HEK293 (cell line): ENCODE measurements around the gene PCYOX1L.

Source experiments
- CTCF ChIA-PET: fragments of 350-600 bp; formaldehyde crosslinking; extraction: SDS; loops from one replicate; lab custom pipeline; 2021; ENCODE audit warnings: antibody characterized with exemption; lab: Yijun Ruan, JAX
- POLR2A ChIA-PET: fragments of 300-600 bp; formaldehyde crosslinking; extraction: SDS; loops from one replicate; lab custom pipeline; 2020; ENCODE audit warnings: antibody characterized with exemption, inconsistent platforms; lab: Yijun Ruan, JAX
- H3K27ac ChIP-seq: fragments of 200-500 bp; sonication (Bioruptor generic); 2 replicates; pipeline ENCODE4 v1.5.1; 2014; ENCODE audit warnings: low read depth, low read length, control low read depth, inconsistent platforms; ENCODE audit errors: extremely low read depth
- H3K36me3 ChIP-seq, 2 experiments: fragments of 200-500 bp in 1 of 2; sonication (Bioruptor generic) in 1 of 2; 1 replicate in 1 of 2; 2 replicates in 1 of 2; pipeline ENCODE4 v1.5.1; 2014 to 2017; ENCODE audit warnings: inconsistent platforms in 2 of 2, low read length in 2 of 2; ENCODE audit not compliant: control insufficient read depth in 2 of 2, insufficient read depth in 1 of 2
- H3K4me1 ChIP-seq: fragments of 200-500 bp; sonication (Bioruptor generic); 2 replicates; pipeline ENCODE4 v1.5.1; 2014; ENCODE audit warnings: mild to moderate bottlenecking, low read length, inconsistent platforms; ENCODE audit not compliant: control insufficient read depth, insufficient read depth
- H3K4me3 ChIP-seq: 2 replicates; pipeline ENCODE4 v1.5.1; 2011; ENCODE audit warnings: low read depth, mild to moderate bottlenecking, control low read depth, low read length, moderate library complexity
- H3K9me3 ChIP-seq: fragments of 200-500 bp; sonication (Bioruptor generic); 2 replicates; pipeline ENCODE4 v1.5.1; 2014; ENCODE audit warnings: low read depth, low read length, inconsistent platforms; ENCODE audit not compliant: control insufficient read depth, insufficient read depth
- GLIS1 ChIP-seq: fragments of 450-650 bp; formaldehyde crosslinking; IDR thresholded peaks from 2 replicates; pipeline ENCODE4 v1.5.1; 2016; ENCODE audit warnings: missing biosample characterization, missing genetic modification characterization
- KLF10 ChIP-seq: fragments of 450-650 bp; IDR thresholded peaks from 2 replicates; pipeline ENCODE4 v1.5.1; 2018; ENCODE audit warnings: missing biosample characterization, mild to moderate bottlenecking, missing genetic modification characterization
- KLF16 ChIP-seq: fragments of 450-650 bp; formaldehyde crosslinking; IDR thresholded peaks from 2 replicates; pipeline ENCODE4 v1.5.1; 2017; ENCODE audit warnings: missing biosample characterization, missing genetic modification characterization
- KLF8 ChIP-seq: fragments of 450-650 bp; formaldehyde crosslinking; IDR thresholded peaks from 2 replicates; pipeline ENCODE4 v1.5.1; 2016; ENCODE audit warnings: missing biosample characterization, missing genetic modification characterization
- MEIS1 ChIP-seq: sonication (generic); formaldehyde crosslinking; IDR thresholded peaks from 2 replicates; pipeline ENCODE4 v1.8.1; 2022; ENCODE audit warnings: missing genetic modification reagents, mild to moderate bottlenecking, borderline replicate concordance
- PATZ1 ChIP-seq: fragments of 450-650 bp; formaldehyde crosslinking; IDR thresholded peaks from 2 replicates; pipeline ENCODE4 v1.5.1; 2016; ENCODE audit warnings: missing biosample characterization, missing genetic modification characterization
- SALL2 ChIP-seq: fragments of 450-650 bp; formaldehyde crosslinking; IDR thresholded peaks from 2 replicates; pipeline ENCODE4 v1.5.0; 2017; ENCODE audit warnings: missing biosample characterization, mild to moderate bottlenecking, missing genetic modification characterization, borderline replicate concordance
- SETDB1 ChIP-seq: IDR thresholded peaks from one replicate; pipeline ENCODE4 v1.6.1; 2017; ENCODE audit warnings: mild to moderate bottlenecking, low read length, moderate library complexity, mixed read lengths; ENCODE audit not compliant: insufficient read length
- SP2 ChIP-seq: fragments of 450-650 bp; formaldehyde crosslinking; IDR thresholded peaks from 2 replicates; pipeline ENCODE4 v1.5.1; 2016; ENCODE audit warnings: missing biosample characterization, missing genetic modification characterization
- ZBTB8A ChIP-seq: fragments of 450-650 bp; formaldehyde crosslinking; IDR thresholded peaks from 2 replicates; pipeline ENCODE4 v1.5.1; 2016; ENCODE audit warnings: missing biosample characterization, missing genetic modification characterization
- ZNF114 ChIP-seq: fragments of 450-650 bp; formaldehyde crosslinking; IDR thresholded peaks from 2 replicates; pipeline ENCODE4 v1.5.0; 2017; ENCODE audit warnings: missing biosample characterization, missing genetic modification characterization
- ZNF146 ChIP-seq: fragments of 450-650 bp; formaldehyde crosslinking; IDR thresholded peaks from 2 replicates; pipeline ENCODE4 v1.5.1; 2016; ENCODE audit warnings: missing biosample characterization, missing genetic modification characterization
- ZNF211 ChIP-seq: fragments of 450-650 bp; formaldehyde crosslinking; IDR thresholded peaks from 2 replicates; pipeline ENCODE4 v1.5.1; 2016; ENCODE audit warnings: low read depth, missing biosample characterization, missing genetic modification characterization
- ZNF280C ChIP-seq: fragments of 450-650 bp; formaldehyde crosslinking; IDR thresholded peaks from 2 replicates; pipeline ENCODE4 v1.5.1; 2016; ENCODE audit warnings: missing biosample characterization, missing genetic modification characterization
- ZNF335 ChIP-seq: fragments of 450-650 bp; formaldehyde crosslinking; conservative IDR thresholded peaks from 2 replicates; pipeline ENCODE4 v1.5.1; 2016; ENCODE audit warnings: missing biosample characterization, missing genetic modification characterization
- ZNF555 ChIP-seq: fragments of 450-650 bp; formaldehyde crosslinking; conservative IDR thresholded peaks from 2 replicates; pipeline ENCODE4 v1.5.1; 2017; ENCODE audit warnings: missing biosample characterization, mild to moderate bottlenecking, missing genetic modification characterization, inconsistent platforms
- ZNF560 ChIP-seq: fragments of 450-650 bp; formaldehyde crosslinking; IDR thresholded peaks from 2 replicates; pipeline ENCODE4 v1.5.1; 2017; ENCODE audit warnings: missing biosample characterization, missing genetic modification characterization, borderline replicate concordance
- ZNF585B ChIP-seq: fragments of 450-650 bp; formaldehyde crosslinking; IDR thresholded peaks from 2 replicates; pipeline ENCODE4 v1.5.1; 2016; ENCODE audit warnings: missing biosample characterization, missing genetic modification characterization
- ZNF654 ChIP-seq: fragments of 450-650 bp; formaldehyde crosslinking; IDR thresholded peaks from 2 replicates; pipeline ENCODE4 v1.5.1; 2016; ENCODE audit warnings: low read depth, missing biosample characterization, missing genetic modification characterization
- ZNF792 ChIP-seq: fragments of 450-650 bp; formaldehyde crosslinking; IDR thresholded peaks from 2 replicates; pipeline ENCODE4 v1.5.1; 2016; ENCODE audit warnings: missing biosample characterization, missing genetic modification characterization
- ZSCAN23 ChIP-seq: fragments of 450-650 bp; formaldehyde crosslinking; IDR thresholded peaks from 2 replicates; pipeline ENCODE4 v1.5.1; 2016; ENCODE audit warnings: missing biosample characterization, missing genetic modification characterization
- ZSCAN30 ChIP-seq: fragments of 450-650 bp; IDR thresholded peaks from 2 replicates; pipeline ENCODE4 v1.5.1; 2018; ENCODE audit warnings: missing biosample characterization, mild to moderate bottlenecking, missing genetic modification characterization, moderate library complexity
- ZXDB ChIP-seq: fragments of 450-650 bp; formaldehyde crosslinking; IDR thresholded peaks from 2 replicates; pipeline ENCODE4 v1.5.1; 2016; ENCODE audit warnings: missing biosample characterization, missing genetic modification characterization
- TF ChIP-seq, protein P1 (sequence below): fragments of 450-650 bp; formaldehyde crosslinking; conservative IDR thresholded peaks from 2 replicates; pipeline ENCODE4 v1.5.1; 2016; ENCODE audit warnings: low read depth, missing biosample characterization, missing genetic modification characterization
- TF ChIP-seq, protein P2 (sequence below): fragments of 450-650 bp; formaldehyde crosslinking; IDR thresholded peaks from 2 replicates; pipeline ENCODE4 v1.5.1; 2016; ENCODE audit warnings: missing biosample characterization, missing genetic modification characterization

Gene PCYOX1L

GRCh38 chr5:149357370-149358293, at the start of gene PCYOX1L (continued):
- TF ChIP-seq KLF10 (tag by site-specific recombination), result peak; percentile 91
- TF ChIP-seq SP2 (tag by site-specific recombination), result peak; percentile 100
- TF ChIP-seq ZNF335 (tag by site-specific recombination), result peak; percentile 94
- TF ChIP-seq ZNF555, result no peak
- TF ChIP-seq, protein P1, sequence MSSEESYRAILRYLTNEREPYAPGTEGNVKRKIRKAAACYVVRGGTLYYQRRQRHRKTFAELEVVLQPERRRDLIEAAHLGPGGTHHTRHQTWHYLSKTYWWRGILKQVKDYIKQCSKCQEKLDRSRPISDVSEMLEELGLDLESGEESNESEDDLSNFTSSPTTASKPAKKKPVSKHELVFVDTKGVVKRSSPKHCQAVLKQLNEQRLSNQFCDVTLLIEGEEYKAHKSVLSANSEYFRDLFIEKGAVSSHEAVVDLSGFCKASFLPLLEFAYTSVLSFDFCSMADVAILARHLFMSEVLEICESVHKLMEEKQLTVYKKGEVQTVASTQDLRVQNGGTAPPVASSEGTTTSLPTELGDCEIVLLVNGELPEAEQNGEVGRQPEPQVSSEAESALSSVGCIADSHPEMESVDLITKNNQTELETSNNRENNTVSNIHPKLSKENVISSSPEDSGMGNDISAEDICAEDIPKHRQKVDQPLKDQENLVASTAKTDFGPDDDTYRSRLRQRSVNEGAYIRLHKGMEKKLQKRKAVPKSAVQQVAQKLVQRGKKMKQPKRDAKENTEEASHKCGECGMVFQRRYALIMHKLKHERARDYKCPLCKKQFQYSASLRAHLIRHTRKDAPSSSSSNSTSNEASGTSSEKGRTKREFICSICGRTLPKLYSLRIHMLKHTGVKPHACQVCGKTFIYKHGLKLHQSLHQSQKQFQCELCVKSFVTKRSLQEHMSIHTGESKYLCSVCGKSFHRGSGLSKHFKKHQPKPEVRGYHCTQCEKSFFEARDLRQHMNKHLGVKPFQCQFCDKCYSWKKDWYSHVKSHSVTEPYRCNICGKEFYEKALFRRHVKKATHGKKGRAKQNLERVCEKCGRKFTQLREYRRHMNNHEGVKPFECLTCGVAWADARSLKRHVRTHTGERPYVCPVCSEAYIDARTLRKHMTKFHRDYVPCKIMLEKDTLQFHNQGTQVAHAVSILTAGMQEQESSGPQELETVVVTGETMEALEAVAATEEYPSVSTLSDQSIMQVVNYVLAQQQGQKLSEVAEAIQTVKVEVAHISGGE, result no peak
- no peak for TF ChIP-seq MEIS1 (CRISPR knock-in tag)
- peak; percentile 78 for TF ChIP-seq ZSCAN30
- peak; percentile 30; the same call in 1 of the 2 replicates for TF ChIP-seq ZXDB
- no peak for TF ChIP-seq KLF16 (tag by site-specific recombination)
- TF ChIP-seq ZBTB8A (tag by site-specific recombination), result peak; percentile 88
- peak; percentile 68; the same call in 1 of the 2 replicates for TF ChIP-seq KLF8
- no peak for TF ChIP-seq SALL2 (tag by site-specific recombination)

DNA sequence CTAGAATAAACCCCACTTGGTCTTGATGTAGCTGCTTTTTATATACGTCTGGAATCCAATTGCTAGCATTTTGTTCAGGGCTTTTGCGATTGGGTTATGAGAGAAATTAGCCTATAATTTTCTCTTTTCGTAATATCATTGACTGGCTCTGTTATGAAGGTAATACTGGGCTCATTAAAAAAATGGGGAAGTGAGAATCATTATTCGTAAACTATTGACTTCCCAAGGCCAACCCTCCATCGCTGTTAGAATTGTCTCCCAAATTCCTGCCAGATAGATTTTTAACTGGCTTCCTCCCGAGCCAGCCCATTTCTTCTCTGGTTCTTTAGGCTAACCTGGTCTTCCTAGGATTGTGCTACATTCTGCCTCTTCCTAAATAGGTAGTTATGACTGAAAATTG, 48.5 kb upstream of the PCYOX1L start:
- no peak overlapping the region for H3K4me3 ChIP-seq
- H3K4me1 ChIP-seq, result no peaks in the 10 kb centered on the region
- TF ChIP-seq ZNF555 (no peak), MEIS1 (CRISPR knock-in tag) (no peak), SETDB1 (no peak), ZNF280C (no peak), ZNF114 (tag by site-specific recombination) (no peak), ZNF146 (no peak), ZNF211 (tag by site-specific recombination) (no peak), ZSCAN23 (tag by site-specific recombination) (no peak), ZNF585B (no peak), ZNF792 (tag by site-specific recombination) (no peak), KLF8 (no peak), GLIS1 (tag by site-specific recombination) (no peak), ZNF560 (tag by site-specific recombination) (no peak), PATZ1 (tag by site-specific recombination) (no peak), ZNF654 (tag by site-specific recombination) (no peak)
- TF ChIP-seq, protein P2, sequence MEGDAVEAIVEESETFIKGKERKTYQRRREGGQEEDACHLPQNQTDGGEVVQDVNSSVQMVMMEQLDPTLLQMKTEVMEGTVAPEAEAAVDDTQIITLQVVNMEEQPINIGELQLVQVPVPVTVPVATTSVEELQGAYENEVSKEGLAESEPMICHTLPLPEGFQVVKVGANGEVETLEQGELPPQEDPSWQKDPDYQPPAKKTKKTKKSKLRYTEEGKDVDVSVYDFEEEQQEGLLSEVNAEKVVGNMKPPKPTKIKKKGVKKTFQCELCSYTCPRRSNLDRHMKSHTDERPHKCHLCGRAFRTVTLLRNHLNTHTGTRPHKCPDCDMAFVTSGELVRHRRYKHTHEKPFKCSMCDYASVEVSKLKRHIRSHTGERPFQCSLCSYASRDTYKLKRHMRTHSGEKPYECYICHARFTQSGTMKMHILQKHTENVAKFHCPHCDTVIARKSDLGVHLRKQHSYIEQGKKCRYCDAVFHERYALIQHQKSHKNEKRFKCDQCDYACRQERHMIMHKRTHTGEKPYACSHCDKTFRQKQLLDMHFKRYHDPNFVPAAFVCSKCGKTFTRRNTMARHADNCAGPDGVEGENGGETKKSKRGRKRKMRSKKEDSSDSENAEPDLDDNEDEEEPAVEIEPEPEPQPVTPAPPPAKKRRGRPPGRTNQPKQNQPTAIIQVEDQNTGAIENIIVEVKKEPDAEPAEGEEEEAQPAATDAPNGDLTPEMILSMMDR (tag by site-specific recombination), result no peak
- H3K27ac ChIP-seq, result no peak overlapping the region
- H3K36me3 ChIP-seq, result no peaks in the 10 kb centered on the region
- H3K9me3 ChIP-seq, result no peaks in the 10 kb centered on the region
- POLR2A ChIA-PET, result no interaction called here
- CTCF ChIA-PET, result interaction anchor here (0.6 to 3.5 kb wide), 7 partner anchors 8 to 125 kb away, joined by 3 to 13 read pairs (median 5); no protein-coding TSS in a partner anchor
